NCI-H2171 (cell line): ENCODE measurements around the gene PIK3R6.
"Not testable (repeated sequence)": the region's sequence is repeated elsewhere in the genome, so short reads cannot be mapped to it uniquely, and the experiment has no call there.

ENCODE experiments used
- DNase-seq: peaks from one replicate; lab custom pipeline; 2025; lab: John Stamatoyannopoulos, UW

PIK3R6 gene

DNA sequence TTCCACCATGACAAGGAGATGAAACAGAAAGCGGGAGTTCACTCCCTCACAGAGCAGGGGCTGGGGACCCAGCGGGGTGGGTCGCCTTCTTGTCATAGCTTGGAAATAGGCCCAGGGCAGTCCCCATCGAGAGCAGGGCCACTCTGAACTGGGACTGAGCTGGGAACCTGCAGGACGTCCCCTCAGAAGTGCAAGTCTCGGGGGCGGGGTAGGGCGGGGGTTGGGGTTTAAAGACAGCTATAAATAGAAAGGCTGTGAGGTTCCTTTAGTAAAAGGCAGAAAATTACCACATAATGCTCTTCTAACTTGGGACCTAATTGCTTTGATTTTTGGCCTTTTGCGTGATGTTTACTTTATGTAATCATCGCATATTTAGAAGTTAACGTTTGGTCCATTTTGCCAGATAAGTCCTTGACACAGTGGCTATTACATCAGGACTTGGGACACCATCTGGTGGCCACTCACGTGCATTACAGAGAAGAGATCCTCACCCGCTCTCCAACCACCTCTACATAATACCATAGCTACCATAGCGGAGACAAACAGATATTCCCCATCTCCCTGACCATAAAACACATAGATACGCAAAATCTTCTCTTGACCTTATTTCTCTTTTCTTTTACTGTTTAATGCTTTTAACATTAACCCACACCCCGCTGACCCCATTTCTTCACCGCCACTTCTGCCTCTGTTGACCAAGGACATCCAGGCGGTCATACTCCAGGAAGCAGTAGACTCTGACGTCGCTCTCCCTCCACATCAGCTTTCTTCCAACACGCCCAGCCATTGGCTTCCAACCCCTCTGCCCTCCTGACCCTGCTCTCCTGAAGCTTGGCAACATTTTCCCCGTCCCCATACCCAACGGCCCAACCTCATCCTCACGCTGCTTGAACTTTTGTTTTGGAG is 27.5 kb upstream of the PIK3R6 start:
- DNase-seq: peak; percentile 6

DNA sequence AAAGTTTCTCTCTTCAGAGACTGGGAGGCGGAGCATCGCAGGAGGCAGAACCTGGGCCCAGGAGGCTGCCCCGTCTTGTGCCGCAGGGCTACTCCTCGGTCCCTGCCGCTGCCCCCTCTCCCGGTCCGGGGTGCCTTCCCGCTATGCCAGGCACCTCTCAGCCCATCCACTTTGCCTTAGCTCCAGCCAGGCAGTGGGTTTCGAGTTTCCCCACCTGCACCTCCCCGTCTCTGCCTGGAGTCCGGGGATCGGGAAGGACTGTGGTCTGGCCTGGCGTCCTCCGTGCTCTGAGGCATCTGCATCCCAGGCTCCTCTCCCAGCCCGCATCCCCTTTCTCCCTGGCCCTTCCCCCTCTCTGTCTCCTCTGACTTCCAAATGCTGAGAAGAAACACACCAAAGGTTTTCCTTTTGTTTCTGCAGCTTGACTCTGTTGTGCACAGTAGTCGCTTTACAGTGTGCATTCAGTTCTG is 26.8 kb upstream of the PIK3R6 start:
- DNase-seq: no peak

DNA sequence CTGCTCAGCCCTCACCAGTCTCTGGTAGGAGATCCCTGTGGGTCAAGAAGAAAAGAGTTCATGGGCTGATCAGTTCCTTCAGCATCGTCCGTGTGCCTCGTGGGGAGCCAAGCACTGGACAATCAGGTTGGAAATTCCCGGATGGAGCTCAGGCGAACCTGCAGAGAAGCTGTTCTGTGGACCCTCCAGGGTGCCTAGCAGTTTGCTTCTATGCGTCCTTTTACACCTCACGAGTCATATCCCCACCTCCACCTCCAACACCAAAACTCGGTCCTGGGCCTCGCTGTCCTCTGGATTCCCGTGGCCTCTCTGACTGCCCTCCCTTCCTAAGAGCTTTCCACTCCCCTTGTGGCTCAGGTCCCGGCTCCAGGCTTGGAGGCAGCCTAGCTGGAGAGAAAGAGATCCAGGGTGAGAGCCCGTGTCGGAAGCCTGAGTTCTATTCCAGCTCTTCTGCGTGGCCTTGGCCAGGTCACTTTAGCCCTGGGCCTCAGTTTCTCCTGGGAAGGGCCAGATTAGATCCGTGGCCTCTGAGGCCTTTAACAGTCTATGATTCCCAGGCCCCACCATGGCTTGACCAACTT is 26.2 kb upstream of the PIK3R6 start:
- no peak for DNase-seq

DNA sequence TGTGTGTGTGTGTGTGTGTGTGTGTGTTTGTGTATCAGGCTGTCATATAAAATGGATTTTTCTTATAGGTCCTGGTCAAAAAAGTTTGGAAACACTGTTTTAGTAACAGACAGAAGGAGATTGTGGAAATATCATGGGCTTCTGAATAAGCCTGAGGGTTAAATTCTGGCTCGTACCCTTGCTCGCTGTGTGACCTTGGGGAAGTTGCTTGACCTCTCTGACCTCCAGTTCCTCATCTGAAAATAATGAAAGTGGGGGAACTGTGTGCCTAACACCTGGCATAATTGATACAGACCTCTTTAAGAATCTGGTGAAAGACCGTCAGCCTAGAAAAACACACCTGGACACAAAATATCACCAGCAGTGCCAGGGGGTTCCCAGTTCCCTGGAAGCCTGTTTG is 25.6 kb upstream of the PIK3R6 start:
- DNase-seq: no peak

DNA sequence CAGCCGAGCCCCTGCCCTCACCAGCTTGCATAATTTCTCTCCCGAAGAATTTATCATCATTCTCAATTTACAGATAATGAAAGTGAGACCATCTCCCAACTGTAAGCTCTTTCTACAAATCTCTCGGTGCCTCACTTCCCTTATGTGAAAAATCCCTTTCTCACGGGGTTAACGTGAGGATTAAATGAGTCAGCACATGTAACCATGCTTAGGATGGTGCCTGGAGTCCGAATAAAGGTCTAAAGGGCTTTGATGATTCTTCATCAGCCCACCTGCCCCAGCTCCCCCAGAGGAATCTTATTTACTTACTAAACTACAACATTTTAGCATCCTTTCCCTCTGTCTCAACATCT is 24.8 kb upstream of the PIK3R6 start:
- DNase-seq: no peak

DNA sequence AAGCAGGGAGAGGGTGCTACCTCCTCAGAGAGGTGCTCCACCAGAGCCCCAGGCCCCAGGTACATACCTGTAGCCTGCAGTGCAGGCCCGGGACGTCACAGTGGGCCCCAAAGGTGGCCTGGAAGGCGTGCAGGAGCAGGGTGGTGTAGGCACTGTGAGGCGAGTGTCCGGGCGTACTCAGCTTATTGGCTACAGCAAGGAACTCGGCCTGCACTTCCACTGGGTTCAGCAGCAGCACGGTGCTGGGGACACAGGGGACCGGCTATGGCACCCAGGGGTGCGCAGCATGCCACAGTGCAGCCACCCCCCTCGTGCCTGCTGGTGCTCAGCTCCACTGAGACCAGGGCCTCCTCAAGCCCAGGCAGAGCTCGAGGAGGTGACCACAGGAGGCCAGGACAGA is 23.2 kb upstream of the PIK3R6 start:
- DNase-seq: no peak

DNA sequence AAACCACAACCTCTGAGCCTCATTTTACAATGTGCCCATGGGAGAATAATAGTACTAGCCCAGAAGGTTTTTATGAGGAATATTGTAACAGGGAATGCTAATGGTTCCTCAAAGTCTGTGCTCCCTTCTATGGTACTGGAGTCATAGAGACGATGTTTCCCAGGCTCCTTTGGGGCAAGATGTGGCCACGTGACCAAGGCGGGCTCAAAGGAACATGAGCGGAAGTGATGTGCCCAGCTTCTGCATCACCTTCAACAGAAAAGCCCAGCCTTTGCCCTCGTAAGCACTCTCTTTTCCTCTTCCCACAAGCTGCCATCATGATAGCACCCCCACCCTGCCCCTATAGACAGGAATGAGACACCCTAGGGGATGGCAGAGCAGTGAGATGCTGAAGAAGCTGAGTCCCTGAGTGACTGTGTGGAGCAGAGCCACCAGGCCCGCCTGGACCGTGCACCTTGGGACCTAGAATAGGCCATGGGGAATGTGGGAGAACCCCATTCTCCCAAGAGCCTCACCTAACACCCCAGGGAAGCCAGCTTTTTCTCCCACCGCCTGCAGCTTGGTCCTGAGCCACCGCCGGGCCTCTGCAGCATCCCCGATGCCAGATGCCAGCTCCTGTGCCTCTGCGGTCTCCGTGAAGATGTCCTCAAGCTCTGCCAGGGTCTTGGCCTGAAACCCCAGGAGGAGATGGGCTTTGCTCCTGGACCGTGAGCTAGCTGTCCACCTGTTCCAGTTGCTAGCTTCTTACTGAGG is 22.2 kb upstream of the PIK3R6 start:
- no peak for DNase-seq

DNA sequence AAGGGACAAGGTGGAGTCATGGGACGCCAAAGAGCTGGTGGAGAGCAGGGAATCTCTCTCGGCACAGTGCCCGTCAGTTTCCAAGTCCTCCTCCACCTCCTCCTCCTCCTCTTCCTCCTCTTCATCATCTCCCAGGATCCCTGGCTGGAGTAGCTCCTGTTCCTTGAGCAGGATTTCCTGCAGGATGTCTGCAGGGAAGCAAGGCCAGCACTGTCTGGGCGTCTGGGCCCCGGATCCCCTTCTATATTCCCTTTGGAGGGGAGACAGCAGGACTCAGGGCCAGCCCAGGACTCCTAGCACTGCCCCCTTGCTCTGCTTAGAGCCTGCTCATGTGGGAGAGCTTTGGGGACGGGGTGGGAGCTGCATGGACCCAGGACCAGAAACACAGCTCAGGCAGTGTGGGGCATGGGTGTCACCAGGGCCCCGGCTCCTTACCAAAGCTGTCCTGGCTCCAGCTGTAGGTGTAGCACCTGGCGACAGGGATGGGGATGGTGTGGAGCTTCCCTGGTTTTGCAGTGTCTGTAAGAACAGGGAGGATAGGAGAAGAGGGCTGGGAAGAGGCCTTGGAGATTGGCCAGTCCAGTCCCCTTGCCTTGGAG is 21.3 kb upstream of the PIK3R6 start:
- DNase-seq: no peak

DNA sequence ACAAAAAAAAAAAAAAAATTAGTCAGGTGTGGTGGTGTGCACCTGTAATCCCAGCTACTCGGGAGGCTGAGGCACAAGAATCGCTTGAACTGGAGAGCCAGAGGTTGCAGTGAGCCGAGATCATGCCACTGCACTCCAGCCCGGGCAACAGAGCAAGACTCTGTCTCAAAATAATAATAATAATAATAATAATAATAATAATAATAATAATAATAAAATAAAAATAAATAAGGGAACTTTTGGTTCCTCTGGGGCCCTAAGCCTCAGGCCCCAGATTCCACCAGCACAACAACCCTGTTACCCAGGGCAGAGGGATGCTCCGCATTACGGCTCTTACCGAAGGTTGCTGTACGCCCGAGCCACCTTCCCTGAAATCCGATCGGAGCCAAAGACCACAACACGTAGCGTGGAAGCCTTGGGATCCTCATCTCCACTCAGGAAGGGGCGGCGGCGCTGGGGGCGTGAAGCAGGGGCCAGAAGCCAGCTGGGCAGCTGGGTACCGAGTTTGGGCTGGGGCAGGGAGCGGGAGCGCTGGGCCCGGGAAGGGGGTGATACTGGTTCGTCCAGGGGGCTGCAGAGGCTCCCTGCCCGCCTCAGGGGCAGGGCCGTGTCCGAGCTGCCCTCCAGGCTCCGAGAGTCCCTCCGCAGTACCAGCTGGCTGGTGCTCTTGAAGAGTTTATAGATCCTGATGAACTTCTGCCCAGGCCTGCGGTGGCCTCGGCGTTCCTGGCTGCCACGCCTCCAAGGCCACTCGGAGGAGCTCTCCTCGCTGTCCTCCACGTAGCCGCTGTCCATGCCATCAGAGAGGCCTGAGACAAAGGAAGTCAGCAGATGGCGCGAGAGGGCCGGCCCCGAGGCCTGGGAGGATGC is 20.6 kb upstream of the PIK3R6 start:
- no peak for DNase-seq

DNA sequence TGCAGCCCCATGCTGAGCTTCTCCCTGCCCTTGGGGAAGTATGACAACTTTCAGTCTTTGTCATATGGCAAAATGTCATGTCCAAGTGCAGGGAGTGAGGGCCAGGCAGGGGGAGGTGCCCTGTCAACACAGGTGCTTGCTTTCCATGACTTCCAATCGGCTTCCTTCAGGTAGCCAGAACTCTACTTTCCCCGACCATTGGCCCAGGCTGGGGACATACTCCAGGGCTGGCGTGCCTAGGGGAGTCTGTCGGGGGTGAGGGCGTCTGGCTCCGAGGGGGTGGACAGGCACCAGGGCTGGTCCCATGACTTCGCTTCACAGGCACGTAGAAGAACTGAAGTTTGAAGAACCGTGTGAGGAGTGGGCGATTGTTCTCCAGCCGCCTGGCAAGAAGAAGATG is 19.8 kb upstream of the PIK3R6 start:
- no peak for DNase-seq

DNA sequence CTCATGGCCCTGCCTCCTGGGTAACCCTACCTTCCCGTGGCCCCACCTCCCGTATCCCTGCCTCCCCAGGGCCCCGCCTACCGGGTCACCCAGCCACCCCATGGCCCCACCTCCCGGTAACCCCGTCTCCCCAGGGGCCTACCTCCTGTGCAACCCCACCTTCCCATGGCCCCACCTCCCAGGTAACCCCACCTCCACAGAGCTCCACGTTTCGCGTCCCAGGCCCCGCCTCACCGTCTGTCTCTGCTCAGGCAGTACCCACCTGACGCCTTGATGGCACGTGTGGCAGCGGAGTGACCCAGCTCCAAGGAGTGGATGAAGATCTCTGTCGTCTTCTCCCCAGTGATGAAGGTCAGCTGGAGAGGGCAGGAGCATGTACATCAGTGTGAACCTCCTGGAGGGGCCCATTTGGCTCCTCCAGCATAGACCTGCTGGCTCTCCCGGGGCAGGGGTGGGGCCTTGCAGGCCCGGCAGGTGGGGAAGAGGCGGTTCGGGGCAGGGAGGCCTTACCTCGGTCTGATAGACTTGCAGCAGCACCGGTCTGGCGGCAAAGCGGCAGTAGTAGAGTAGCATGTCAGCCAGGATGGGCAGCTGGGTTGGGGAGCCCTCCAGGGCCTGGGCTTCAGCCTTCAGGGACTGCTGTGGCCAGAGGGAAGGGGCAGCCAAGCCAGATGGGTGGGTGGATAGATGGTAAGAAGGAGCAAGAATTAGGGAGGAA is 18.7 kb upstream of the PIK3R6 start:
- no peak for DNase-seq

DNA sequence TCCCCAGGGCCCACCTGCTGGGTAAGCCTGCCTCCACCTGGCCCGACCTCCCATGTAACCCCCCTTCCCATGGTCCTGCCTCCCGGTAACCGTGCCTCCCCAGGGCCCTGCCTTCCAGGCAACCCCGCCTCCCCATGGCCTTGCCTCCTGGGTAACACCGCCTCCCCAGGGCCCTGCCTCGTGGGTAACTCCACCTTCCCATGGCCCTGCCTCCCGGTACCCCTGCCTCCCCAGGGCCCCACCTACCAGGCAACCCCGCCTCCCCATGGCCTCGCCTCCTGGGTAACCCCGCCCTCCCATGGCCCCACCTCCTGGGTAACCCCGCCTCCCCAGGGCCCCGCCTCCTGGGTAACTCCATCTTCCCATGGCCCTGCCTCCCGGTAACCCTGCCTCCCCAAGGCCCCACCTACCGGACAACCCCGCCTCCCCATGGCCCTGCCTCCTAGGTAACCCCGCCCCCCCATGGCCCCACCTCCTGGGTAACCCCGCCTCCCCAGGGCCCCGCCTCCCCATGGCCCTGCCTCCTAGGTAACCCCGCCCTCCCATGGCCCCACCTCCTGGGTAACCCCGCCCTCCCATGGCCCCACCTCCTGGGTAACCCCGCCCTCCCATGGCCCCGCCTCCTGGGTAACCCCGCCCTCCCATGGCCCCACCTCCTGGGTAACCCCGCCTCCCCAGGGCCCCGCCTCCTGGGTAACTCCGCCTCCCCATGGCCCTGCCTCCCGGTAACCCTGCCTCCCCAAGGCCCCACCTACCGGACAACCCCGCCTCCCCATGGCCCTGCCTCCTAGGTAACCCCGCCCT is 17.9 kb upstream of the PIK3R6 start:
- not testable (repeated sequence) for DNase-seq

DNA sequence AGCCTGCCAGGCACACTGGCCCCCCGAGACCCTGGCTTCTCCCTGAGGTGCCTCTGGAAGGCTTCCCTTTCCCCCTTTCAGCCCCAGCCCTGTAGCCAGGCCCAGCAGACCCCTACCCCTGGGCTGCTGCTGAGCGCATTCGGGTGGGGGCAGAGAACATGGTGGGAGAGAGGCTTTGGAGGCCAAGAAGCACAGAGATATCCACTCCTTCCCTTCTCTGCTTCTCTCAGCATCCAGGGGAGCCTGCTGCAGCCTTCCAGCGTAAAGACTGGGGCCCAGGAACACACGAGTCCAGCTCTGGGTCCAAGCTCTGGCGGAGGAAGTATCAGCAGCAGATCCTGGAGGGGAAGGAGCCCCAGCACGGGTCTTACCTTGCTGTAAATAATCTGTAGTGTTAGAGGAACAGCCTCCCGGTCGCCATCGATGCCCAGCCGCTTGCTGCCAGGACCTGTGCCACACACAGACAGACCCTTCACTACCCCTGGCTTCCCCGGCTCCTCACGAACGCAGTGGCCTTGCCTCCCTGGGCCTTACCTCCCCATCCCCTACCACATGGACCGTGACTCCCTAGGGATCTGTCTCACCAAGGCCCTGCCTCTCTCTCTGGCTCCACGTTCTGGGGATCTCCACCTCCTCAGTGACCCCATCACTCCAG is 17.0 kb upstream of the PIK3R6 start:
- DNase-seq: no peak

DNA sequence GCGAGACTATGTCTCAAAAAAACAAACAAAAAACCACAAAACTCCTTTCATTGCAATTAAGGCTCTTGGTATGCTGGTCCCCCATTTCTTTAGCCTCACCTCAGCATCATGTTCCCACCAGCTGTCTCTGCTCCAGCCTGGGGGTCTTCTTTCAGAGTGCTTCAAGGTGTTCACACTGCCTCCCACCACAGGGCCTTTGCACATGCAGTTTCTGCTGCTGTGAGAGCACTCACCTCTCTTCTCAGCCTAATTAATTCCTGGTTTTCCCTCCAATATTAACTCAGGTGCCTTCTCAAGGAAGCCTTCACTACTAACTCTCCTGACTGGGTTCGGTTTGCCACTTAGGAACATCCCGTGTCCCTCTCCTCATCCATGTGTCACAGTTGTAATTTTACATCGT is 15.9 kb upstream of the PIK3R6 start:
- DNase-seq: no peak

DNA sequence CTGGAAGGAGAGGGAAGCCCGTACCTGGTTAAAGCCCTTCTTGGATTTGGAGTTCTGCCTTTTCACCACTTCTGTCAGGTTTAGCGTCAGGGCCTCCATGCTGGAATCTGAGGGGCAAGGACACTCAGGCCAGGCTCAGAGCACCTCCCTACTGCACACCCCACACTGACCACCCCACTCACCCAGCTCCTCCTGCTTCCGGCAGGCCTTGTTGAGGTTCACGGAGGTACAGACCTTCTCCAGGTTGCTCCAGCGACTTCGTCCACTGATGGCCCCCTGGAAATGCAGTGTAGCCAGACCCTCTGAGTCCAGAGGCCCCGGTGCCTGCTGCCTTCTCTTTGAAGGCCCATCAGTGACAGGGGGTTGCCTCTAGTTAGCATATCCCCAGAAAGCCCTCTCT is 14.1 kb upstream of the PIK3R6 start:
- DNase-seq: no peak

DNA sequence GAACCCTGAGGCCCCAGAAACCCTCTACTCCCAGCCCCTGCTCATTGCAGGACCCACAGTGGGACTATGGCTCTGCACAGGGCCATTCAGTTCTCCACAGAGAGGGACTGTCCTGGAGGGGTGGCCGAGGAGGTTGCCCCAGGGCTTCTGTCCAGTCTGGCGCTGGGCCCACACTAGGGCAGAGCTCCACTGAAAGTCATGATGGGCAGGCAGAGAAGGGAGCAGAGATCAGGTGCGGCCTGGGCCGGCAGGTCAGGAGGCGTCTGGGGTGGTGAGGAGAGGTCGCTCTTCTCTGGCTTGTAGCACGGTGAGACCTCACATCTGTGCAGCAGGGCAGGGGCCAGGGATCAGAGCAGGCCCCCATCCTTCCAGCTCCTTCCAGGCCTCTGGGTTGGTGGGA is 13.0 kb upstream of the PIK3R6 start:
- DNase-seq: no peak

DNA sequence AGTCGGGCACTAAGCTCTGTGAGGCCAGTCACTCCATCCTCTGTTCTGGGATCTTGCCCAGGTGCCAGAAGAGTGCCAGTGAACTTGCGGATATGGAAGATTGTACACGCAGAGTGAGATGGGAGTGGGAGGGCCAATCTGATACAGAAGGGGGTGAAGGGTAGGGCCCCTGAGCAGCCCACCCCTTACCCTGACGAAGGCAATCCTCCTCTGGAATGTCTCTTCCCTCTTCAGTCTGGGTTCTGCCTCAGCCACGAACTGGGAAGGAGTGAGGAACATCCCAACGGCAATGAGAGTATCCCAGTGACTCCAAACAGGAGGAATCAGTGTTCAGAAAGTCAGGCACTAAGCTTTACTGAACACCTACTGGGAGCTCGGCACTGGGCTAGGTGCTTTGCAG is 11.9 kb upstream of the PIK3R6 start:
- DNase-seq: no peak

DNA sequence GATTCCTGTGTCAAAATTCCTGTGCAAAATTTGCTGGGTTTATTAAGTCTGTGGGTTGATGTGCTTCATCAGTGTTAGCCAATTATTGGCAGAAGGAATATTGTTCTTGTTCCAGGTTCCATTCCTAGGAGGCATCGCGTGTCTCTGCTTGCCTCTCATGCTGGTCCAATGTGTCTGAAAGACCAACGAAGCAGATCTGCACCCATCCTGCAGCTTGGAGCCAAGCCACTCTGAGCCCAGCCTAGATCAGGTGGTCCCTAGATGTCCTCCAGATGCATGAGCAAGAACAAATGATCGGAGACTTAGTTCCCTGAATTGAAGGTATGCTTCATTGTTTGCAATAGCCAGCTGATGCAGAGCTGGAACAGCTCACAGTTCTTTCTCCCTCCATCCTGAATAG is 10.5 kb upstream of the PIK3R6 start:
- DNase-seq: no peak

DNA sequence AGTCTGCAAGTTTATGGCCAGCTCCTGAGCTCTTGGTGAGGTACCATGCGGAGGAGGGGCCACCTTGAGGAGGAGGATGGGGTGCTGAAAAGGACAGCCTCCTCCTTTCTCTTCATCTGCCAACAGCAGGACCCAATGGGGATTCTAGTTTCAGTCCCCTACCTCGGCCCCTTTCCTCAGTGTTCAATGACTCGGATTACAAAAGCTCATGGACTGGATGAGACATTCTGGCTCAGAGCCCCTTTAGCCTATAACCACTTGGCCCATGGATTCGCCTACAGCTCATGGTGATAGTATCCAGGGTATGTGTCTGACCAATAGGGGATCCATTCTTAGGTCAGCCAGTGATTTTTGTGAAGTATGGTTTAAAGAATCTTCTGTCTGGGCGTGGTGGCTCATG is 8.5 kb upstream of the PIK3R6 start:
- DNase-seq: no peak

DNA sequence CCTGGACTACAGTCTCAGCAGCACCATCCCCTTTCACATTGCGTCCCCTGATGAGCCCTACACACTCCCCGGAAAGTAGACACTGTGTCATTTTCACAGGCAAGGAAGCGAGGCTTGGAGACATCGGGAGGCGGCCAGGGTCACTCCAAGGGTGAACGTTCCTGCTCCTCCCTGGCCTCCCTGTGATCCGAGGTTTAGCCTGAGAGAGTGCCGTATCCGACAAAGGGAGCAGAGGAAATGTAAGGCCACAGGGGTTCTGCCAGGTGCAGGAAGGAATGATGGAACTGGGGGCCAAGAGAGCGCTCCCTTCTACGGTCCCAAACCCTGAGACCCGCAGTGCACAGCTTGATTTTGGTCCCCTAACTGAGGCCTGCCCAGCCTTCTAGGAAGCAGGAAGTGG is 8.0 kb upstream of the PIK3R6 start:
- no peak for DNase-seq
